Right kidney (tissue), 1 donor: Measurements from ENCODE around the gene EPN3.

Source experiments
- DNase-seq: peaks from one replicate; pipeline ENCODE4 v3.0.0-alpha.2; 2016

EPN3 gene

DNA sequence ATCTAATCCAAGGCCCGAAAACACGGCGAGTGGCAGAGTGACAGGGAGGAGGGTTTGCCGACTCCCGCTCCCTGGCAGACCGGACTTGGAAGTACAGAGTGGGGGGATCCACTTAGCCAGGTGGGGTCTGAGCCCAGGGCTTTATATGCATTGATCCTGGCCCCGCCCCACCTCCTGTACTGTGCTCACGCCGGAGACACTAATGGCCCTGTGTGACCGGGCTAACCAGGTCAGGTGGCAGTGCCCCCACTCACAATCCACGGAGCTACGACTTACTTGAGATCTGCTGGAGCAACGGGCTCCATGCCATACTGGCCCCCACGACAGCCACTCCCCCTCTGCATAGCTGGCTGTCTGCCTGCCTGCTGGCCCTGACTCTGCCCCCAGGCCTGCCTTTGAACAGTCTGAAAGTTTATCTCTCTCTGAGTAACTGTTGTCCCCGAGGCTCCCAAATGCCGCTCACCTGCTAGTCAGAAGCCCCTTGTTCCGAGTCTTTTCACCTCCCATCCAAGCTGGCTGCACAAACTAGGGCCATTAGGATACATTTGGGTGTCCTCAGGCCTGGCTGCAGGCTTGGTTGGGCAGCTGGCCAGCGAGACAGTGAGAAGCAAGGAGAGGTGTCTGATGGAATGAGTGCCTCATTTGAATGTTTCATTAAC lies 56.0 kb downstream of the EPN3 start:
- DNase-seq = peak; percentile 52

DNA sequence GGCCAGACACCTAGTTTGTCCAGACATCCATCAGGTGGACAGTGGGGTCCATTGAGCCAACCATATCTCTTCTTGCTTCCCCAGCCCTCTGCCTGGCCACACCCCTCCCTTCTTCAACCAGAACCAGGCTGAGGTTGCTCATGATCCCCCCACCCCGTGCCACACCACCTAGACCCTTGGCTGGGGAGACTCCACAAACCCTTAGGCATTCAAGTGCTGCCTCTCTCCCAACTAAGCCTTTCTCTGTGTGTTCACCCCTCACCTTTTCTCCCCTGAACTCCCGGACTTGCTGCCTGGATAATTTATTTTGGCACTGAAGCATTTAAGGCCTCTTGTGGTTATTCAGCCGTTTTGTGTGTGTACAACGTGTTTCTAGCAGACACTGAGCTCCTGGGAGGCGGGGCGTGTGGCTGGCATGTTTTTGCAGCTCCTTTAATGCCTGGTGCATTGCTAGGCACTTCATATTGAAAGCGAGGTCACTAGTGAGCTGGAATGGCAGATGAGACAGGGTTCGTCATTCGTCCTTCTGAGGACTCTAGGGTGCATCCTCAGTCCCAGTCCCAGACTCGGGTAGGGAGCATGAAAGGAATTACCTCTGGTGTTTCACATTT lies 56.7 kb downstream of the EPN3 start:
- peak; percentile 61 for DNase-seq

DNA sequence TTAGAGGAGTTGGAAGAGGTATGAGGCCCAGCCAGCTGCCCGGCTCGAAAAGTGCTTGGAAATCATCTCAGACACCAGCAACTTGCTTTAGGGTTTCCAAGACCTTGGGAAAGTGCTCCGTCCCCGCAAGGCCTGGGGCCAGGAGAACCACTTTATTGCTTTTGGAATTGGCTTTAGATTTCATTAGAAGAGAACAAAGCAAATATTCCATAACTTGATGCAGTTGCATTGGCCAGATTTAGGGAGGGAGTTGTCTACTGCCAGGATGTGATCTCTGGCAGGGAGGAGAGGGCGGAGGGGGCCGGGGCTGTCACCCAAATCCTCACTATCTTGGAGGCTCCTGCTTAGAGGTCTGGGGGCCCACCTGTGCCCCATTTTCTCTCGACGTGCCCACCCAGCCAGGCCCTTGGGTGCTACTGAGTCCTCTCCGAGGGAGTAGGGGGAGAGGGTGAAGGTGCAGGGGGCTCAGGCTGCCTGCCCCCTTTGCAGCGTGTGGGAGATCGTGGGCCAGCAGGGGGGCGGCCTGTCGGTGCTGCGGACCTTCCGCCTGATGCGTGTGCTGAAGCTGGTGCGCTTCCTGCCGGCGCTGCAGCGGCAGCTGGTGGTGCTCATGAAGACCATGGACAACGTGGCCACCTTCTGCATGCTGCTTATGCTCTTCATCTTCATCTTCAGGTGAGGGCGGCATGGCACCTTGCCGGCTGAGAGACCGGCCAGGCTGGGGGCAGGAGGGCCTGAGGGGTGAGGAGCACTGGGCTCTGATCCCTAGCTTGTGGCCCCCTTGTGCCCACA lies 58.6 kb downstream of the EPN3 start:
- no peak for DNase-seq

DNA sequence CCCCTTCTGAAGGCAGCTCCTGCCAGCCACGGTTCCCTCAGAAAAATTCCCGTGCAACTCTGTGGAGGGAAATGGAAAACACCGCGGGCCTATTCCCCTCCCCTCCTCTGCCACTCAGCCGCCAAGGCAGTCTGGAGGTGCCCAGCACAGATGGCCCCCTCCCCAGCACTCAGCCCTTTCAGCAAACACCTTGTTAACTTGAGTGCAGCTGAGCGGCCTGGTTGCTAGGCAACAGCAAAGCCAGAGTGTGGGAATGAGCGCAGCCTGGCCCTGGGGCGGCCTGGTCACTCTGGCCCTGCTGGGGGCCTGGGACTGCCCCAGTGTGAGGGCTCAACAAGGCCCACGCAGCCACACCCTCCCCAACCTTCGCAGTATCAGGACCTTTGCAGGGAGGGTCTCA lies 60.8 kb downstream of the EPN3 start:
- DNase-seq = peak; percentile 71
